HPDE6-E6E7 (cell line): ENCODE measurements around the gene USP21.

Source experiments
- DNase-seq: peaks from one replicate; pipeline ENCODE4 v3.0.0; 2011; ENCODE audit warnings: missing footprints; ENCODE audit errors: extremely low spot score

Gene USP21

DNA sequence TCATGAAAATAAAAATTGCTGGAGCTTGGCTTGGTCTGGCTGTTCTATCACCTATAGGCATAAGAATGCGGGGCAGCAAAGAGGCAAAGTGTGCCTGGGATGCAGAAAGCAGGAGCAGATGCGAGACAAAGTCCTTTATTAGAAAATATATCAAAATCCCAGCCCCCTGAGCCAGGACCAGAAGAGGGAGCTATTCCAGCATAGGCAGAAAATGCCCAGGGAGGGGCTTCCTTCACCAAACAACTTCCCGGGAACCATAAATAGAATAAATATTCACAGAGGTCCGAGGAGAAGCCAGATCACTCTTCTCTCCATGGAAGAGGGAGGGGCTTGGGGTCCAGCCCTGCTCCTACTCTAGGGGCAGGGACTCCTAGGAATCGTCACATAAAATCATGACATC lies 11.9 kb downstream of the USP21 start:
- no peak for DNase-seq

DNA sequence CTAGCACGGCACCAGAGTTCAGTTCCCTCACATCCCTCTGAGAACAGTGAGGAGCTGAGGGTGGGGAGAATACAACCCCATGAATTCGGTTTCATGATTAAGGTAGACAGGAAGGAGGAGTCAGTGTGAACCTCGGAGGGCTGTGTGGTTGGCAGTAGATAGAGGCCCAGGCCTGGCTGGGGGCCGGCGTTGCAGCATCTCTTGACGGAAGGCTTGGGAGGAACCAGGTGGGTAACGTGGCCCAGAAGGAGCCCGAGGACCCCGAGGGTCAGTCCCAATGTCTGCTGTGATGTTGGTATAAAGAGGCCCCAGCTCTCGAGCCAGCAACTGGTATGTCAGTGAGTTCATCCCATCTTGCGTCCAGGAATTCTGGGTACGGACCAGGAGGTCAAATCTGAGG lies 12.4 kb downstream of the USP21 start:
- DNase-seq: no peak

DNA sequence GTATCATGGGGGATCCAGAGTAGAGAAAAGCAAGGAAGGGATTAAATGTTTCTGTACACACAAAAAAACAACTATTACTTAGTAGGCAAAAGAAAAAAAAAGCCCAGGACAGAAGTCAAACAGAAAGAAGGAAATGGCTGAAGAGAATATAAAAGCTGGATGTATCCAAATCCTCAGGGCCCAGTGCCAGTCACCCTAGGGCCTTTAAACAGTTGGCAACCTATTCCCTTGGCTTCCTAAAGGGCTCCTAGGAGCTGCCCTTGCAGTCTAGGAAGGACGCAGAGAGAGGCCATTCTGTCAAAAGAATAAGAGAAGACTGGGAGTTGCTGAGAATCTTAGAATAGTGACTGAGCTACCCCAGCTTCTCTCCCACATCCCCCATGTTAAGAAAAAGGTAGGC lies 13.0 kb downstream of the USP21 start:
- no peak for DNase-seq

DNA sequence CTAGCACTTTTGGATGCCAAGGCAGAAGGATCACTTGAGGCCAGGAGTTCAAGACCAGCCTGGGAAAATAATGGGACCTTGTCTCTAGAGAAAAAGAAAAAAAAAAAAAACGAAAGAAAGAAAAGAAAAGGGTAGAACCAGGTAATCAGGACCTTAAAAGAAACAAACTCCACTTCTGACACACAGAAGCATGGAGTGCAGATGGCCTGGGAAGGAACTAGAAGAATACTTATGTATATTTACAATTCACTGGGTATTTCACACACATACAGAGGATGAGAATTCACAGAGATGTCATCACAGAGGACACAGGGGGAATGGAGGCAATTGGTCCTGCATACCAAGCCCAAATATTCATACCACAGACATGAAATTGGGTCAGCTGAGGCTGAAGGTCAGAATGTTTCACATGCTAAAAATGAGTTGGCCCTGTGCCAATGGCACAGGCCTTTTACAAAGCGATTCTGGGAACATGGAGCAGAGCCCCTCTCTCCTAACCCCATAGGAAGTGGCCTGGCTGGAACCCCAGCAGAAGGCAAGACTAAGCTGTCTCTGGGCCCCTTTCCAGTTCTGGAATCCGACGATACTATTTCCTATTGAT lies 13.6 kb downstream of the USP21 start:
- DNase-seq: no peak

DNA sequence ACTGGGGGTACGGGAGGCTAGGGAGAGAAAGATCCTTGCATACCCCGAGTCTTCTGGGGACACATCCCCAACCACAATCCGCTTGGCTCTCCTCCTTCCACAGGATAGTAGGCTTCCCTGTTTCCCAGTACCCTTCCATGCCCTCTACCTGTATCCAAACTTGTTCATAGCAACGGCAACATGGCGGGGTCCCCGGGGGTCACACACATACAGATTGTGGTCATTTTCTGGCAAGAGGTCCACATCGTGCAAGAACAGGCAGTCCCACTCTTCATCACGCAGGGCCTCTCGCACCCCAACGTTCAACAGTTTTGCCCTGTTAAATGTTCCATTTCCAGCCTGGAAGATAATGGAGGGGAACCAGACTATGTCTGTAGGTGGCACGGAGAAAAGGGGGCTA lies 14.4 kb downstream of the USP21 start:
- DNase-seq: no peak

DNA sequence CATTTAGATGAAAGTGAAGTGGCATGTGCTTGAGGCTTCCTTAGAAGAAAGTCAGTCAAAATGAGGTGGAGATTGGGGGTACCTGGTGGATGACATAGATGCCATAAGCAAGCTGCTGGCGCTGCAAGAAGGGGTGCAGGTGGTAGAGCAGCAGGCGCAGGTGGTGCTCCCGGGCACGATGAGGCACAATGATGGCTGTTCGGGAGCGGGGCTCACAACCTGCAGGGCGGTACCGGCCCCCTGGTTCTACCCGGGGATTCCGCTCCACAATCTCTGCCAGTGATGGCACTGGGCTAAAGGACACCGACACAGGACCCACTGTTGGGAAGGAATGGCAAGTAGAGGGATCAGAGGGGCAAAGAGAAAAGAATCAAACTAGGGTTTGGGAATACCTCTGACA lies 15.6 kb downstream of the USP21 start:
- DNase-seq: no peak

DNA sequence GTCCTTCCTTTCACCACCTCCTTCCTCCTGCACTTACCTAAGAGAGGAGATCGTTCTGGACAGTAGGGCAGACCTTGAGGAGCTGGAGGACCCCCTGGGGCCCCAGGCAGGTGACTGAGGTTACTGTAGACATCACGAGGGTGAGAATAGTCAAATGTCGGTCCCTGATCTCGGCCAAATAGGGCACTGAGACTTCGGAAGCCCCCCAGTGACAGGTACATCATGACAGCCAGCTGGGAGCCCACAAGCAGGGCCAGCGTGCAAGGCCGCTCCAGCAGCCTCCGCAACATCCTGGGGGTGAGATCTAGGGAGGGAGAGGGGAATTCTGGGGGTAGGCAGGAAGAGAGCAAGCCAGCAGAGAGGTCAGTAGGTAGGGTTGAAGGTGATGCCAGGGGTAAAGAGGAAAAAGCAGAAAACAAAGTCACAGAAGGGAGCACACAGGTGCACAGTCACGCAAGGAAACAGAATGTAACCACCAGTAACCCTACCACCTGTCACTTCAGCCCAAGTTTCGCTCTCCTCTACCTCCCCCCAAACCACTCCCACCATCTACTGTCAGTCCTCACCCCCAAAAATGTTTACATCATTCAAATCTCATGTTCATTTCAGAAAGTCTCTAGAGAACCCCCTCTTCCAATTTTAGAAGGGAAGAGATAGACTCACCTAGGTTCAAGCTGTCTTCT lies 16.6 kb downstream of the USP21 start:
- DNase-seq: no peak

DNA sequence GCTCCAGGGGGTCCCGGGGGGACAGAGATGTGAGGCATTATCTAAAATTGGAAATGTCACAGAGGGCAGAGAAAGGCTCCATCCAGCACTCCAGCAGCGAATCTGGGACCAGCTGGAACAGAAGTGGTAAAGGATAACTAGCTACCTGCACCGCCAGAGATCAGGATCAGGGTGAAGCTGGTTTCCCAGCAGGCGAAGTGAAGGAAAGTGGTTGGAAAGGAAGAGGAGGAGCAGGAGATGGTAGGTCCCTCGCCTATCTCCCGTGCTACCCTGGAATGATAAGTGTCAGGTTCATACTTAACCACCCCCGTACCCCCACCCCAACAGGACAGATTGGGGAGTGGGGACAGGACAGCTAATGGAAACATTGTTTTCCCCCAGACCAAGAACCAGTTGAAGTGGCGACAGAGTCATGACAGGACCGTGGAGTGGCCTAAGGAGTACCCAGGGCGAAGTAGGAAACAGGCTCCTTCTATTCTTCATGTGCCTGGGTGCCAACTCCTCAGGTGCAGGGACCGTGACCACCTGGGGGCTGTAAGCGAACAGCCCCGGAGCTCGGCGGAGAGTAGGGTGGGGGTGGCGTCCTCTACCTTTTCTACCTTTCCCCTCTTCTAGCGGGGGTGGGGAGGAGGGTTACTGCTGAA lies 17.3 kb downstream of the USP21 start:
- no peak for DNase-seq

DNA sequence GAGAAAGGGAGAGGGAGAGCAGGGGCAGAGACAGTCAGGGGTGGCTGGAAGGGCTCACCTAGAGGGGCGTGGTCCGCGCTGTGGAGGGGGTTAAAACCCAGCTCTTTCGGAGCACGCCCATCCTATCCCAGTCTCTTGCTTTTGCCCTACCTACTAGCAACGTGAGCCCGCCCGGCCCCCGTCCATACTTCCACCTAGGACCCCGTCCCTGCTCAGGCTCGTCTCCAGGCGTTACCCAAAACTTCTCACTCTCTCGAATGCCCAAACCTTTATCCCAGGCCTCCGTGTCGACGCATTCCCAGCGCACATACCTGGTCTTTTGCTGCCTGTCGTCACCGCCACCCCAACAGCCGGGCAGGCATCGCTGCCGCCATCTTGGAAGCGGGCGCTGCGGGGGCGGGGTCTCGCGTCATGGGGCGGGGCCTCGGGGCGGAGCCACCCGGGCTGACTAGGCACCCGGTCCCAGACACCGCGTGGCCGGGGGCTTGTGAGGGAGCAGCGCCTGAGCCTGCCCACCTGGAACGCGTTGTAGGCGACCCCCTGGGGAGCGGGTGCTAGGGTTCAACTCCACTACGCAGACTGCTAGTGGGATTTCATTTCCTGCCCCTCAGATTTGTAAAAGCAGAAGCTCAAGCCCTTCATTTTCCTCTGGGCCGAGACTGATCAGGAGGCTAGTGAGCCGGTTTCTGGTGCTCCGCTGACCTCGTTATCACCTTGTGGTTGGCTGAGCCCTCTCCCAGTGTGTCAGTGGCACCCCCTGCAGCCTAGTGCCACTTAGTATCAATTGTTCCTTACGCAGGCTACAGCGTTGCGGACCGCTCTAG lies 18.0 kb downstream of the USP21 start, which contains the start of gene B4GALT3:
Gene B4GALT3, minus strand, starts transcription at position 396 of the 824 bp plus-strand sequence. CDS start 1,447 bp downstream, outside the sequence.
- peak; percentile 94 for DNase-seq

DNA sequence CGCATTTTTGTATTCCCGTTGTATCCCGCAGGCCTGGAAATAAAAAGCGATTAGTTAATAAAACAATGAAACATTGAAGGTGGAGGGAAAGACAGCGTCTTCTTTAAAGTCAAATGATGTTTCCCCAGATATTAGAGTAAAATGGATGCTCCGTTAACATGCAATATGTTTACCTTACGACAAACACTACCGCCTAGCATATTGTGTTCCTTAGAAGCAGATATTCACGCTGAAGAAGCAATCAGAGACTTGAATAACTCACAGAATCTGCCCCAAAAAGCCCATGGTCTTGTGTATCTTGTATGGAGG lies 18.6 kb downstream of the USP21 start:
- no peak for DNase-seq

DNA sequence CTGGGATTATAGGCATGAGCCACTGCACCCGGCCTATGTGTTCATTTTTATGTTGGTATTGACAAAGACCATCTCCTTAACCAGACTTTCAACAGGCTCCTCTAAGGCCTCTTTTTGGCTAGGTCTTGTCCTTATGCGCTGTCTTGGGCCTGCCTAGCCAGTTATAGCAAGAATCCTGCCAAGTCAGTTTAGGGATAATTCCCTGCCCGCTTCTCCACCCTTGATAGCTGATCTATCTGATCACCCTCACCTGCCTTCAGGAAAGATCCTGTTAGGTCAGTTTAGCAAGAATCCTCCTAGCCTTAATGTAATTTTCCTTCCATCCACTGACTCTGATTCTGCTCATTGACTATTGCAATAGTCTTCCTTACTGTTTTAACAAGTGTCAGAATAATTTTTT lies 20.4 kb downstream of the USP21 start:
- no peak for DNase-seq

DNA sequence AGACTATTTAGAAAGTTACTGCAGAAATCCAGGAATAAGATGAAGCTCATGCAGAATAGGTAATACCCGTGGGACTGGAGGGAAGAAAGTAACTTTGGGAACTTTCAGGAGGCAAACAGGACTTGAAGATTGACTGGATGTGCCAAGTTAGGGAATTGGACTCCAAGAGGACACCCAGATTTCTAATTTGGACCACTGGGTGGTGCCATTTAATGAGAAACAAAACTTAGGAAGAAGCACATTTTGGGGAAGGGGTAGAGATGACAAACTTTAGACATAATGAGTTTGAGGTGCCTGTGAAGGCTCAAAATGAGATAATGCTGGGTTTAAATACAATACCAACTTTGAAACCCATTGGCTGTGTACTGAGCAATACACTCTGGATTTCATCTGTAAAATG lies 21.3 kb downstream of the USP21 start:
- DNase-seq: no peak

DNA sequence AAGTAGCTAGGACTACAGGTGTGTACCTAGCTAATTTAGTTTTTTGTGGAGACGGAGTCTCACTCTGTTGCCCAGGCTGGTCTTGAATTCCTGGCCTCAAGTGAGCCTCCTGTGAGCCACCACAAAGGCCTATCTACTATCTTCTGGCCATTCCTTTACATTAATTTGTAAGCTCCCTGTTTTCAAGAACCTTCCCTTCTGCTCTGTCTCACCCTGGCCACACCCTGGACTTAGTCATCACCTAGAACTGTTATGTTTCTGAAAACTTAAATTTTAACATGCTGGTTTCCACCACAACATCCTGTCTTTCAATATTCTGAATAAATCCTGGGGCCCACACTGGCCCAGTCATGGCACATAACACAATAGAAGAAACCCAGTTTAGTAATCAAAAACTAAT lies 22.9 kb downstream of the USP21 start:
- no peak for DNase-seq

DNA sequence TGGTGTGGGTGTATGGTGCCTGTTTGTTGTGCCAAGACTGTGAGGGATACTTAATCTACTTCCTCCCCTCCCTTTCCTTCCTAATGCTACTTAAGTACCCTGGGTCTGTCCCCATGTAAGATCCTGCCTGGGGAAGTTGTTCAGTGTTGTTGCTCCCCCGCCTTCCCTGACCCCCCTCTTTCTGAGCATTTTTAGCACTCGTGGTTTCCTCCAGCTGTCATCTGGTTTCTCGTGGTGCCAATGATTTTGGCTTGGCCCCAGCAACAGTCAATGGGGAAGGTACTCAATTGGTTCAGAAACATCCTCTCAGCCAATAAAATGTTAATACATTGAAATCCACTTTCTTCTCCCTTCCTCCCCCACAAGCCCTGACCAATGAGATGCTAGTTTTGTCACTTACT lies 26.0 kb downstream of the USP21 start:
- DNase-seq: no peak

DNA sequence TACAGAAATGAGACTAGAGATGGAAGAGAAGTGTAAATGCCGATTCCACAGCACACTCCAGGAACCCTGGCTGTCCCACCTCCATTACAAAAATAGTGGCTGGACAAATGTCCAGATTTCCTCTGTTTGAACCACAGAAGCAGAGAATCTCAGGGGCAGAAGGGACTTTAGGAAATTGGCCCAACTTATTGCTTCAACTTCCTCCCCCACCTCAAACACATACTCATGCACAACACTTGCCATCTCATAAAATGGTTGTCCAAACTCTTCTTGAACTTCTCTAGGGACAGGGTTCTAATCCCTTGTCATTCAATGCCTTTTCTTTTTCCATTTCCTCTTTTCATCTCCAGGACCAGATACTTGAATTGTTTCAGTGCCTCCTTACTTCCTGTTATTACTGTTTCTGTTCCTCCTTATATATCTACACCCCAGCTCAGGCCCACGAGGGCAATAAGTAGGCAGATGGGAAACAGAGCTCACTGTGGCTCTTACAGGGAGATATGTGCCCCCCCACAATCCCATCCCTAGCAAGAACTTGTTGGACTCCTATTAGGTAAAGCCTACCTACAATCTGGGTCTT lies 26.5 kb downstream of the USP21 start:
- DNase-seq: no peak

DNA sequence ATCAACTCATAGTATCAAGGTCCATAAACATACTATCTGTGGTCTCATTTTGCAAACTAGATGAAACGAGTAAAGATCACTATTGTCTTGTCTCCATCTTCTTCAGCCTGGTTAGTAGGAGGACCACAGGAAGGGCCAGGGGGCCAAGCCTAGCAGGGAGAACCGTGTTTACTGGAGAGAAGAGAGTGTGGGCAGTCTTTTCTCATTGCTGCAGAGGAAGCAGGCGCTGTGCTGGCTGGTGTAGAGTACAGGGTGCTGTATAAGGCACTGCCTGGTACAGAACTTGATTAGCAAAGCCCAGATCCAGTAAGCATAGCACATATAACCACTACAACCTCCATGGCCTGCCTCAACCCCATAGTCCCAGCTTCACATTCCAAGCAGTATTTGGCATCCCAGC lies 28.0 kb downstream of the USP21 start:
- no peak for DNase-seq

DNA sequence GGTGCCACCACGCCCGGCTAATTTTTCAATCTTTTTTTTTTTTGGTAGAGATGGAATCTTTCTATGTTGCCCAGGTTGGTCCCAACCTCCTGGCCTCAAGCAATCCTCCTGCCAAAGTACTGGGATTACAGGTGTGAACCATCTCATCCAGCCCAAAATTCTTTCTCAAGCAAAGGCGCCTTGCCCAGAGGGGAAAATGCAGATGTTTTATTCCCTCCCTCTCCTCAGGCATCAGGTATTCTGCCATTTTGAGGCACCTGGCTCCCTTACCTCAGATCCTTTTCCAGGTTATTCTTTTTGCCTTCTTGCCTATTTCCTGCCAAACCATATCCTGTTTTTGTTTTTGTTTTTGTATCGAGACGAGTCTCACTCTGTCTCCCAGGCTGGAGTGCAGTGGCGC lies 29.1 kb downstream of the USP21 start:
- DNase-seq: no peak

DNA sequence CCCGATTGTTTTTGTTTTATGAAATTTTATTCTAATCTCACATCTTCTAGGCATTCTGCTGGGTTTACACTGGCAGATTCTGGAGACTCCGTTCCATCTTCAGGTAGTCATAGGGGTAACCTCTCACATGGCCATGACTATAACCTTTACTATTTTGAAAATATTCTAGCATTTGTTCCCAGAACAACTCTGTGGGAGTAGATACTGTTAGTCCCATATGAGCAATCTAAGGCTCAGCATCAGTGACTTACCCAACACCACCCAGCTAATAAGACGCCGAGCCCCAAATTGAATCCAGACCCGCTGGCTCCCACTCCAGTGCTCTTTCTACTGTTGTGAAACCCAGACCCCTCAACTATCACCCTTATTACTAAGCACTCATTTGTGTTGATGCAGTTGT lies 29.7 kb downstream of the USP21 start:
- no peak for DNase-seq

DNA sequence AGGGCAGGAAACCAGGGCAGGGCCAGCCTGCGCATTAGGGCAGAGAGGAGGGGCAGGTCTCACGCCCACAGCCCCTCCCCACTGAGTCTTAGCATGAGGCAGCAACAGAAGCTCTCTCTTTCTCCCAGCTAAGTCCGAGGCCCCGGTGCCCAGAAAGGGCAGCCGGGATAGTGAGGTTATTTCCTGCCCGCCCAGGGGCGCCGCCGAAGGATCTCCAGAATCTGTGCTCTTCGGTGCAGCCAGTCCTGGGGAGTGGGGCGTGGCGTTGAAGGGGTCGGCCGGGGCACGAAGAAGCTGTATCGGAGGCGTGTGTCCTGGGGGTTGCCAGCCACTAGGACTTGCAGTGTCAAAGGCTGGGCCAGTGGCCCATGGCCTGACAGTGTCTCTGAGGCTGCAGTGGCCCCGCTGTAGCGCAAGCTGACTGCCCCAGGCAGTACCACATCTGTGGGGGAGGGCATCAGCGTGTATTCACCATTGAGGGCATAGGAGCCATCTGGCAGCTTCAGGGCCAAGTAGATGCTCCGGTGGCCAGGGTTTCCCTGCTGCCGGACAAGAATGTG lies 31.7 kb downstream of the USP21 start:
- no peak for DNase-seq

DNA sequence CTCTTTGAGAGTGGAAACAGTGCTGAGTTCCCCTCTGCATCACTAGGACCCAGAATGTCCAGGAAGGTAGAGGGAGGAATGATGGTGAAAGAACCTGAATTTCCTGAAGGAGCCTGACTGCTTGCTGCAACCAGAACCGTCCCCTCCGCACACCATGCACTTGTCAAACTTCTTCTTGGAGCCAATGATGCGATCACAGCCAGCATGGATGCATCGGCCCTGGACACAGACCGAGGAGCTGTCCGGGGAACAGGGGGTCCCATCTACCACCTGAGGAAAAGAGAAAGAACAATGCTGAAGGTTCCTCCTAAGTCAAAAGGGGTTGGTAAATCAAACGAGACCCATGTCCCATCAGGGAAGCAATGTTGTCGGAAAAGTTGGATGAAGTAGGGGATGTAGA lies 32.7 kb downstream of the USP21 start:
- DNase-seq: no peak

DNA sequence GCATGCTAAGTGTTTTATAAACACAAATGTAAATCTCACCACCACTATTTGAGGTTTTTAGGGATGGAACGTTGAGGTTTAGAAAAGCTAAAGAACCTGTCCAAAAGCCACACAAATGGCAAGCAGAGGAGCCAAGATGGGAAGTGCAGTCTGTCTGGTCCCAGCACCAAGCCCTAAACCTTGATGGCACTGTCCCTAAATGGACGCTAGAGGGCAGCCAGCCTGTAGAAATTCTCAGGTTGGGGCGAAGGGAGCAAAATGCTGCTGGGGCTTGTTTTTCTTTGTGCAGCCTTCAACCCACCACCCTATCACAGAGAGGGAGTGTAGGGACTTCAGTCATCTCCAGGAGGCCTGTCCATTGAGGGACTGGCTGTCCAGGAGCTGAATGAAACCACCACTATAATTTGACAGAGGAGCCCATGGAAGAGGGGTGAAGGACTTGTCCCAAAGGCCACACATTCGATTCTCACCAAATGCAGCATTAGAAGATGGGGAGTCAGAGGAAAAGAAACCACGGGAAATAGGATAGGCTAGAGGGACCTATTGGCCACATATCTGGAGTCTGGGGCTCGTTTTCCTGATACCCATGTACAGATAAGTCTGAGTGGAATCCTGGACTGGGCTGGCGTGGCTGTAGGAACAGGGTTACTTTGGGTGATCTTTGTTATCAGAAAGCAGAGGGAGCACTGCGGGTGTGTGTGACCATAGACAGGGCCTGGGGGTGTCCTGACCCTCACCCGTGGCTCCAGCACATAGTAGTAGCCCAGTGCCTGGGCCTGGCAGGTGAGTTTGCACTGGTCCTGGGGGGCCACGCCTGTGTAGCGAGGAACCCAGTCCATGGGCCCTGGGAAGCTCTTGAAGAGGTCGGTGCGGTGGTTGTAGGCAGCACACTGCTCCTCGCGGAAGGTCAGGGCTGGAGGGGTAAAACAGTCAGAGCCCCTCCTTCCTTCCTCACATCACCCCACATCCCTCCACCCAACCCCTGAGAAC lies 33.5 kb downstream of the USP21 start:
- peak; percentile 71 for DNase-seq
